NCI-H1048 (cell line): ENCODE results near the gene GNA15.

ENCODE experiments used
- DNase-seq: peaks from one replicate; lab custom pipeline; 2025; lab: John Stamatoyannopoulos, UW

GNA15 gene

GRCh38 chr19:3208317-3209207 lies 72.7 kb downstream of the GNA15 start:
- DNase-seq: no peak

DNA sequence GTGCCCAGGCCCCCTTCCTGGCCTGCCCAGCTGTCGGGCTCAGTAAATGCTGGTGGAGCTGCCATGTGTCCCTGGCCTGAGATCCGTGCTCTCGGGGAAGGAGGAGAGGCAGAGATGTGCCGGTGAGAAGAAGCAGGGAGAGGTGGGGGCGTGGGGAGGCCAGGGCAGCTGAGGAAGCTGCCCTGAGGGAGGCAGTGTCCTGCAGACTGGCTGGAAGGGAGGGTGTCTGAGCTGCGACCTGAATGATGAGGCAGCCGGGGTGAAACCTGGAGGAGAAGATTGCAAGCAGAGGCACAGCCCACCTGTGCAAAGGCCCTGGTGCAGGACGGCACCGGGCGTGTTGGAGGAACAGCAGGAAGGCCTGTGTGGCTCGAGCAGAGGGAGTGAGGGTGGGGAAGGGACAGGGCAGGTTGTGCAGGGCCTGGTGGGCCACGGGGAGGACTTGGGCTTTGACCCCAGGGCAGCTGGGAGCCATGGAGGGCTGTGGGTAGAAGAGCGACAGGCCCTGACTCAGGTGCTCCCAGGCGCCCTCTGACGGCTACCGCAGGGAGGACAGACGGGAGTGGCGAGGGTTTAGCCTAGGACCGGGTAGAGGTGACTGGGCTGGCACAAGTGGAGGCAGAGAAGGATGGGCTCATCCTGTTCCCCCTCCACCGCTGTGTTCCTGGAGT lies 74.6 kb downstream of the GNA15 start:
- DNase-seq: no peak

- DNase-seq: no peak
Measured at GRCh38 chr19:3211191-3211590, 75.4 kb downstream of the GNA15 start.

DNA sequence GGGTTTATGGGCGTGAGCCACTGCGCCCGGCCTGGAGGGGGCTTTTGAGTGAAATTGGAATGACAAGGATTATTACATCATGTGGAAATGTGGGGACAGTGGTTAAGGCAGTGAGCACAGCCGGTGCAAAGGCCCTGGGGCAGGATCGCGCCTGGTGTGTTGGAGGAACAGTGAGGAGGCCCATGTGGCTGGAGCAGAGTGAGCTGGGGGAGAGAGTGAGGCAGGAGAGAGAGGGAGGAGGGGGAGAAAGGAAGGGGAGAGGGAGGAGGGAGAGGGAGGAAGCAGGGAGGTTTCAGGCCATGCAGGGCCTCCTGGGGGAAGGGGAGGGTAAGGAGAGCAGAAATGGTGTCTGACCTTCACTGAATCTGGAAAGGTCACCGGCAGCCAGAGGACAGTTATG lies 77.3 kb downstream of the GNA15 start:
- no peak for DNase-seq
